Tongue (tissue), 2 donors: Measurements from ENCODE around the gene EPHA4. TPM values are rescaled to one million over a fixed set of nuclear protein-coding genes. Genes with fewer than 3 reads are reported as not detected.

ENCODE experiments used
- DNase-seq: peaks from one replicate; pipeline ENCODE4 v3.0.0-alpha.2; 2015
- total RNA-seq: library from RNA; depleted of rRNA; stranded (reverse); fragments of >200 nt; gene quantifications from one replicate; pipeline ENCODE4 v1.2.3, GENCODE V29; 2014

The EPHA4 gene
- total RNA-seq, 1 donor from 2014 or later: 26.2 TPM

GRCh38 chr2:221389904-221390303 lies 182.2 kb downstream of the EPHA4 start:
- DNase-seq: peak; percentile 16

DNA sequence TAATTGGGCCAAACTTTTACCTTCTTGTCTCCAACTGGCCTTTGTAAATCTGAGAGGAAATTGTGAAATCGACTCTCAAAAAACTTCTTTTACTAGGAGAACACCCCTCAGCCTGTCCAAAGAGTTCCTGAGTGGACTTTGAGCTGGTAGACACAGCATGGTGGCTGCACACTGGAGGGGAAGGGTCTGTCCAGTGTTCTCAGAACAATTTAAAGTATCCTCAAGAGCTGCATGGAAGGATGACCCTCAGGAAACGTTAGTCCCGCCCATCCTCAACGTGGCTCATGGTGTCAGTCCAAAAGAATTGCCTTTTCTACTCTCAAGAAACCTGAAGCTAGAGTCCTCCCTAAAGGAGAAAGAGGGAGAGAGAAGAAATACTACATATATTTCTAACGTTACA lies 182.7 kb downstream of the EPHA4 start:
- no peak for DNase-seq

GRCh38 chr2:221388891-221389290 lies 183.2 kb downstream of the EPHA4 start:
- no peak for DNase-seq

DNA sequence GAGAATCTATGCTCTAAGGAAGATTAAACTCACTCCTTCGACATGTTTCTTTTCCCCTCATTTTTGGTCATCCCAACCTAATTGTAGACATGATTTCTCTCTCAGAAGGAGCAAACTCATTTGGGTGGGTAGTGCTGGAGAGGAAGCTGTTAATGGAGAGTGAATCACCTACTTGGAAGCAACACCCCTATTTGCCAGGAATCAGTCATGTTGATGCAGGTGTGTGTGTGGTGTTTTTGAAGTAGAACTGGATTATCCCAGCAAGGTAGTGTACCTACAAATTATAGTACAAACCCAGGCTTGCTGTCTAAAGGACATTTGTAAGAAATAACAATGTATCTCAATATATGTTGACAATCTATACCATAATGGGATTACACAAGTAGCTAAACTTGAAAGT lies 186.4 kb downstream of the EPHA4 start:
- DNase-seq: no peak

DNA sequence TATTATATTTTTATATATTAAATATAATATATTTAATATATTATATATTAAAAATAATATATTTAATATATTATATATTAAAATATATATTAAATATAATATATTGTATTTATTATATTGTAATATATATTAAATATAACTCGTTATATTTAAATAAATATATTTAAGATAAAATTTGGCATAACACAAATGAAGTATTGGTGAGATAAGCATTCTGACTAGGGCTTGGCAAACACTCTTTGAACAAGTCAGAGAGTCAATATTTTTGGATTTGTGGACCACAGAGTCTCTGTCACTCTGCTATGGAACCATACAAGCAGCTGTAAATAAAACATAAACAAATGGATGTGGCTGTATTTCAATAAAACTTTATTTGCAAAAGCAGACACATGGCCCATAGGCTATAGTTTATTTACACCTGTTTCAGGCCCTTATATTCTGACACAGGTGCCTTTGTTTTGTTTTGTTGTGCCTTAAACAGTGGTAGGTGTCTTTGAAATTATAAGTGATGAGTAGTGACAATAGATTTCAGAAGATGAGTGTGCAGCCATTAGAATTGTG lies 190.1 kb downstream of the EPHA4 start:
- no peak for DNase-seq

- no peak for DNase-seq
Observed at GRCh38 chr2:221380686-221381085, 191.4 kb downstream of the EPHA4 start.

DNA sequence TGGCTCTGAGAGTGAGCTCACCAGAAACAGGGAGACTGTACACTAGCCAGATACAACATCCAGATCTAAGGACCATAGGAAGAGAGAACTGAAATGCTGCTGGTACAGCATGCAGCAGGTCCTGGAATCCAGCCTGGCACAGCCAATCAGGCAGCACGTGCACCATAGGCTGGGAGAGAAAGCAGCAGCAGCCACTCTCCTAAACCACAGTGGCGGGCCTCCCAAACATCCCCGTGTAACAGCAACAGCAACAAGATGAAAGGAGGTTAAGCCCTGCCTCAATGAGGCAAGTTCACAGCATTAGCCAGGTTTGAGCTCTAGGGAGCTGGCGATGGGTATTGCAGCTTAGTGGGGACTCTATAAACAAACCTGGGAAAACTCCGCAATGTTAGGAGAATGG lies 192.0 kb downstream of the EPHA4 start:
- DNase-seq: no peak

- DNase-seq: no peak
Observed at GRCh38 chr2:221377597-221377996, 194.5 kb downstream of the EPHA4 start.

GRCh38 chr2:221377066-221377465 lies 195.0 kb downstream of the EPHA4 start:
- DNase-seq: no peak

DNA sequence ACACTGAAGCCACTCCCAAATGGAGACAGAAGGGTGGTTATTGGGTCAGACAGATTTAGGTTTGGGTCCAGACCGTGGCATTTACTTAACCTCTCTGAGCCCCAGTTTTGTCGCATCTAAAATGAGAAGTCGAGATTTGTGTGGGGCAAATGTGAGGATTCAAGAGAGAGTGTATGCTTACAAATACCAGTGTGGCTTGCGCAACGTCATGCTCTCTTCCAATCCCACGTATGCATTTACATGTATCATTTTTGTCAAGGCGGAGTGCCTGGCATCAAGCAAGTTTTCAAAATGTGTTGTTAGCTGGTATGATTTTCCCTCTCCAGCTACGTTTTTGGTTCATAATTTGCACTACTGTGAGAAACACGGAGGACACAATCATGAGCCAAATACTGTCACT lies 197.9 kb downstream of the EPHA4 start:
- DNase-seq: no peak

DNA sequence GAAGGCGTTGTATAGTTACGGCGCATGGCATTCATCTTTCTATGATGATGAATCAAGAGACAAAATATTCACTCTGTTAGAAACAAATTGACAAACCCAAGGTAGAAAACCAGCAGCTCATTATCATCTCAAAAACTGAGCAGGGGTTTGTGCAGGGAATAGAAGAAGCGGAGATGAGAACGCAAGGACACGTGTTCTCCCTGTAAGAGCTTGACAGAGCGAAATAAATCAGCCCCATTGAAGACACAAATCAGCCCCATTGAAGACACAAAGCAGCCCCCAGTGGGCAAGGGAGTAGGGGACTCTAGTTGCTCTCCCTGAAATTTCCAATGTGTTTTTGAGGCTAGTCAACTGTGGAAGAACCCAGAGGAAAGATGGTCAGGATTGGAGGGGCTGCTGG lies 199.2 kb downstream of the EPHA4 start:
- DNase-seq: no peak

- DNase-seq: no peak
Observed at GRCh38 chr2:221372159-221372884, 199.8 kb downstream of the EPHA4 start.

DNA sequence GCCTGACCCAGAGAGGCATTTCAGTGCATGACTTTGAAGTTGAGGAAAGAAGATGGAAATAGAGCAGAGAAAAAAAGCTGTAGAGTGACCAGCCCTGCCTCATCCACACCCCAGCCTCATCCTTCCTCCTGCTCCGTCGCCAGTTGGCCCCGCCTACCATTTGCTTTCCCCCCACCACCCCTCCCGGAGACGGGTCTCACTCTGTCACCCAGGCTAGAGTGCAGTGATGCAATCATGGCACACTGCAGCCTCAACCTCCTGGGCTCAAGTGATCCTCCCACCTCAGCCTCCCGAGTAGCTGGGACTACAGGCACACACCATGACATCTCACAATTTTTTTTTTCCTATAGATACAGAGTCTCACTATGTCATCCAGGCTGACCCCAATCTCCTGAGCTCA lies 200.8 kb downstream of the EPHA4 start:
- DNase-seq: no peak

DNA sequence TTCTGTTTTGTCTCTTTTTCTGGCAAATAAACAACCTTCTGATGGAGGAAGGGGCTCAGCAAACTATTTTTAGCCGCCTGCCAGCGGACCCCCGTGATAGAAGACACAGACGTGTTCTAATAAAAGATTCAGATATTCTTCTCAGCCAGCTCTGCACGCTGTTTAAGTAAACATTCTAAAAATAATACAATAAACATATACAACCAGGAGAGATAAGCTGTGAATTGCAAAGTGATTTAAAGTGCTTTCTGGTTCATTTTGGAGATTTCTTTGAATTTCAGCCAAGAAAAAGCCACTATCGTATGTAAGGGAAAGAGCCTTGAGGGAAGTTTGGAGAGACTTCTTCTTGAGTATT lies 201.3 kb downstream of the EPHA4 start:
- no peak for DNase-seq

- no peak for DNase-seq
Observed at GRCh38 chr2:221370076-221370856, 201.8 kb downstream of the EPHA4 start.
